A549 (cell line): Measurements from ENCODE around the gene ZNF775.

Experiments
- JUNB ChIP-seq: fragments of >200 bp; sonication (Bioruptor Twin); formaldehyde crosslinking; IDR thresholded peaks from 2 replicates; pipeline ENCODE4 v1.6.1; 2016
- MYC ChIP-seq: IDR thresholded peaks from 2 replicates; pipeline ENCODE4 v1.6.1; 2012; ENCODE audit warnings: mild to moderate bottlenecking, inconsistent platforms, low read length, improper control_type of control experiment, borderline replicate concordance
- POLR2A ChIP-seq: IDR thresholded peaks from 2 replicates; pipeline ENCODE4 v1.6.1; 2012; ENCODE audit warnings: mild to moderate bottlenecking, low read length
- RFX5 ChIP-seq: fragments of 450-650 bp; IDR thresholded peaks from 2 replicates; pipeline ENCODE4 v1.7.1; 2014; ENCODE audit warnings: antibody characterized with exemption, mild to moderate bottlenecking, moderate library complexity
- RNF2 ChIP-seq: fragments of 200-600 bp; sonication (generic); IDR thresholded peaks from 2 replicates; pipeline ENCODE4 v1.6.1; 2016; ENCODE audit warnings: low read depth, mild to moderate bottlenecking, antibody characterized with exemption, moderate library complexity, borderline replicate concordance
- TF ChIP-seq, protein P1 (sequence below): fragments of >200 bp; sonication (Bioruptor Twin); formaldehyde crosslinking; IDR thresholded peaks from 3 replicates; pipeline ENCODE4 v1.5.1; 2016
- TF ChIP-seq, protein P2 (sequence below): IDR thresholded peaks from 2 replicates; pipeline ENCODE4 v1.6.1; 2012; ENCODE audit warnings: low read depth, borderline replicate concordance
- TF ChIP-seq, protein P3 (sequence below): IDR thresholded peaks from 2 replicates; pipeline ENCODE4 v1.6.1; 2012
- TF ChIP-seq, protein P4 (sequence below): fragments of 200-600 bp; sonication (generic); IDR thresholded peaks from 2 replicates; pipeline ENCODE4 v1.6.1; 2016; ENCODE audit warnings: antibody characterized with exemption, mild to moderate bottlenecking, moderate library complexity

DNA sequence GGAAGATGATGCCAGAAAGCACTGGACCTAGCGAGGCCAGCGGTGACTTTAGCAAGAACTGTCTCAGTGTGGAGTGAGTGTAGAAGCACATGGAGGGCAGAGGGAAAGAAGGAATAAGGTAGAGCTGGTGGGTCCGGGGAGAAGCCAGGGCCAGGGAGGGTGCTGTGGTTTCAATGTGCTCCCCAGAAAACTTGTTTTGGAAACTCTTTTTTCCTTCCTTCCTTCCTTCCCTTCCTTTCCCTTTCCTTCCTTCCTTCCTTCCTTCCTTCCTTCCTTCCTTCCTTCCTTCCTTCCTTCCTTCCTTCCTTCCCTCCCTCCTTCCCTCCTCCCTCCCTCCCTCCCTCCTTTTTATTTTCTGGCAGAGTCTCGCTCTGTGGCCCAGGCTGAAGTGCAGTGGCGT, 32.2 kb upstream of the ZNF775 start:
- TF ChIP-seq RFX5 (no peak), POLR2A (no peak), MYC (no peak), JUNB (no peak), RNF2 (no peak)
- TF ChIP-seq, protein P1, sequence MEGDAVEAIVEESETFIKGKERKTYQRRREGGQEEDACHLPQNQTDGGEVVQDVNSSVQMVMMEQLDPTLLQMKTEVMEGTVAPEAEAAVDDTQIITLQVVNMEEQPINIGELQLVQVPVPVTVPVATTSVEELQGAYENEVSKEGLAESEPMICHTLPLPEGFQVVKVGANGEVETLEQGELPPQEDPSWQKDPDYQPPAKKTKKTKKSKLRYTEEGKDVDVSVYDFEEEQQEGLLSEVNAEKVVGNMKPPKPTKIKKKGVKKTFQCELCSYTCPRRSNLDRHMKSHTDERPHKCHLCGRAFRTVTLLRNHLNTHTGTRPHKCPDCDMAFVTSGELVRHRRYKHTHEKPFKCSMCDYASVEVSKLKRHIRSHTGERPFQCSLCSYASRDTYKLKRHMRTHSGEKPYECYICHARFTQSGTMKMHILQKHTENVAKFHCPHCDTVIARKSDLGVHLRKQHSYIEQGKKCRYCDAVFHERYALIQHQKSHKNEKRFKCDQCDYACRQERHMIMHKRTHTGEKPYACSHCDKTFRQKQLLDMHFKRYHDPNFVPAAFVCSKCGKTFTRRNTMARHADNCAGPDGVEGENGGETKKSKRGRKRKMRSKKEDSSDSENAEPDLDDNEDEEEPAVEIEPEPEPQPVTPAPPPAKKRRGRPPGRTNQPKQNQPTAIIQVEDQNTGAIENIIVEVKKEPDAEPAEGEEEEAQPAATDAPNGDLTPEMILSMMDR, result no peak
- TF ChIP-seq, protein P2, sequence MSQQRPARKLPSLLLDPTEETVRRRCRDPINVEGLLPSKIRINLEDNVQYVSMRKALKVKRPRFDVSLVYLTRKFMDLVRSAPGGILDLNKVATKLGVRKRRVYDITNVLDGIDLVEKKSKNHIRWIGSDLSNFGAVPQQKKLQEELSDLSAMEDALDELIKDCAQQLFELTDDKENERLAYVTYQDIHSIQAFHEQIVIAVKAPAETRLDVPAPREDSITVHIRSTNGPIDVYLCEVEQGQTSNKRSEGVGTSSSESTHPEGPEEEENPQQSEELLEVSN, result no peak
- TF ChIP-seq, protein P3, sequence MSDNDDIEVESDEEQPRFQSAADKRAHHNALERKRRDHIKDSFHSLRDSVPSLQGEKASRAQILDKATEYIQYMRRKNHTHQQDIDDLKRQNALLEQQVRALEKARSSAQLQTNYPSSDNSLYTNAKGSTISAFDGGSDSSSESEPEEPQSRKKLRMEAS, result no peak
- TF ChIP-seq, protein P4, sequence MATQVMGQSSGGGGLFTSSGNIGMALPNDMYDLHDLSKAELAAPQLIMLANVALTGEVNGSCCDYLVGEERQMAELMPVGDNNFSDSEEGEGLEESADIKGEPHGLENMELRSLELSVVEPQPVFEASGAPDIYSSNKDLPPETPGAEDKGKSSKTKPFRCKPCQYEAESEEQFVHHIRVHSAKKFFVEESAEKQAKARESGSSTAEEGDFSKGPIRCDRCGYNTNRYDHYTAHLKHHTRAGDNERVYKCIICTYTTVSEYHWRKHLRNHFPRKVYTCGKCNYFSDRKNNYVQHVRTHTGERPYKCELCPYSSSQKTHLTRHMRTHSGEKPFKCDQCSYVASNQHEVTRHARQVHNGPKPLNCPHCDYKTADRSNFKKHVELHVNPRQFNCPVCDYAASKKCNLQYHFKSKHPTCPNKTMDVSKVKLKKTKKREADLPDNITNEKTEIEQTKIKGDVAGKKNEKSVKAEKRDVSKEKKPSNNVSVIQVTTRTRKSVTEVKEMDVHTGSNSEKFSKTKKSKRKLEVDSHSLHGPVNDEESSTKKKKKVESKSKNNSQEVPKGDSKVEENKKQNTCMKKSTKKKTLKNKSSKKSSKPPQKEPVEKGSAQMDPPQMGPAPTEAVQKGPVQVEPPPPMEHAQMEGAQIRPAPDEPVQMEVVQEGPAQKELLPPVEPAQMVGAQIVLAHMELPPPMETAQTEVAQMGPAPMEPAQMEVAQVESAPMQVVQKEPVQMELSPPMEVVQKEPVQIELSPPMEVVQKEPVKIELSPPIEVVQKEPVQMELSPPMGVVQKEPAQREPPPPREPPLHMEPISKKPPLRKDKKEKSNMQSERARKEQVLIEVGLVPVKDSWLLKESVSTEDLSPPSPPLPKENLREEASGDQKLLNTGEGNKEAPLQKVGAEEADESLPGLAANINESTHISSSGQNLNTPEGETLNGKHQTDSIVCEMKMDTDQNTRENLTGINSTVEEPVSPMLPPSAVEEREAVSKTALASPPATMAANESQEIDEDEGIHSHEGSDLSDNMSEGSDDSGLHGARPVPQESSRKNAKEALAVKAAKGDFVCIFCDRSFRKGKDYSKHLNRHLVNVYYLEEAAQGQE, result no peak
